Fibroblast of pulmonary artery (primary cell): ENCODE data around the gene MEPE.

ENCODE experiments used
- DNase-seq: peaks from one replicate; pipeline ENCODE4 v3.0.0-alpha.2; 2010; ENCODE audit warnings: low read depth
- H3K4me3 ChIP-seq: replicated peaks from 2 replicates; pipeline ENCODE4 v1.5.1; 2011; ENCODE audit warnings: low read depth, mild to moderate bottlenecking, control low read depth, low read length, moderate library complexity
- TF ChIP-seq, protein P1 (sequence below): IDR thresholded peaks from 2 replicates; pipeline ENCODE4 v1.5.1; 2011; ENCODE audit warnings: mild to moderate bottlenecking, control low read depth, low read length, inconsistent platforms; ENCODE audit errors: missing control alignments

Gene MEPE, protein sequence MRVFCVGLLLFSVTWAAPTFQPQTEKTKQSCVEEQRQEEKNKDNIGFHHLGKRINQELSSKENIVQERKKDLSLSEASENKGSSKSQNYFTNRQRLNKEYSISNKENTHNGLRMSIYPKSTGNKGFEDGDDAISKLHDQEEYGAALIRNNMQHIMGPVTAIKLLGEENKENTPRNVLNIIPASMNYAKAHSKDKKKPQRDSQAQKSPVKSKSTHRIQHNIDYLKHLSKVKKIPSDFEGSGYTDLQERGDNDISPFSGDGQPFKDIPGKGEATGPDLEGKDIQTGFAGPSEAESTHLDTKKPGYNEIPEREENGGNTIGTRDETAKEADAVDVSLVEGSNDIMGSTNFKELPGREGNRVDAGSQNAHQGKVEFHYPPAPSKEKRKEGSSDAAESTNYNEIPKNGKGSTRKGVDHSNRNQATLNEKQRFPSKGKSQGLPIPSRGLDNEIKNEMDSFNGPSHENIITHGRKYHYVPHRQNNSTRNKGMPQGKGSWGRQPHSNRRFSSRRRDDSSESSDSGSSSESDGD

DNA sequence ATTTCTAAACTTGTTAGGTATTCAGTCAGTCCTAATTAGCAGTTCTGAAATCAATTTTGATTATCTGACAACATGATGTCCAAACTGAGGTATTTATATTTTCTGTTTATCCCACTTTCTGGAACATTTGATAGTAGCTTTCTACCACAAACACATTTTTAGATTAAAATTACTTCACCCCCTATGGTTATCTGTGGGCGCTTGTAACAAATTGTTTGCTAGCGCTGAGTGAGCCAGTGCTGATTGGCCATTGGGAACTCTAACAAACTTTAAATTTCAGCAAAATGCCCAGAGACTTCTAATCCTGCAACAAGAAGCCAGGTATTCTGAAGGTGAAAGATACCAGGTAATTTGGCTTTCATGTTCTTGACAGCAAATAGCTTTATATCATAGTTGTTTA is at the start of gene MEPE:
Gene MEPE, plus strand, starts transcription at position 301 of the 400 bp plus-strand sequence. CDS start 1,746 bp downstream, outside the sequence.
- no peak for DNase-seq
- TF ChIP-seq, protein P1, sequence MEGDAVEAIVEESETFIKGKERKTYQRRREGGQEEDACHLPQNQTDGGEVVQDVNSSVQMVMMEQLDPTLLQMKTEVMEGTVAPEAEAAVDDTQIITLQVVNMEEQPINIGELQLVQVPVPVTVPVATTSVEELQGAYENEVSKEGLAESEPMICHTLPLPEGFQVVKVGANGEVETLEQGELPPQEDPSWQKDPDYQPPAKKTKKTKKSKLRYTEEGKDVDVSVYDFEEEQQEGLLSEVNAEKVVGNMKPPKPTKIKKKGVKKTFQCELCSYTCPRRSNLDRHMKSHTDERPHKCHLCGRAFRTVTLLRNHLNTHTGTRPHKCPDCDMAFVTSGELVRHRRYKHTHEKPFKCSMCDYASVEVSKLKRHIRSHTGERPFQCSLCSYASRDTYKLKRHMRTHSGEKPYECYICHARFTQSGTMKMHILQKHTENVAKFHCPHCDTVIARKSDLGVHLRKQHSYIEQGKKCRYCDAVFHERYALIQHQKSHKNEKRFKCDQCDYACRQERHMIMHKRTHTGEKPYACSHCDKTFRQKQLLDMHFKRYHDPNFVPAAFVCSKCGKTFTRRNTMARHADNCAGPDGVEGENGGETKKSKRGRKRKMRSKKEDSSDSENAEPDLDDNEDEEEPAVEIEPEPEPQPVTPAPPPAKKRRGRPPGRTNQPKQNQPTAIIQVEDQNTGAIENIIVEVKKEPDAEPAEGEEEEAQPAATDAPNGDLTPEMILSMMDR: no peak
- no peak within 1 kb of the TSS for H3K4me3 ChIP-seq

DNA sequence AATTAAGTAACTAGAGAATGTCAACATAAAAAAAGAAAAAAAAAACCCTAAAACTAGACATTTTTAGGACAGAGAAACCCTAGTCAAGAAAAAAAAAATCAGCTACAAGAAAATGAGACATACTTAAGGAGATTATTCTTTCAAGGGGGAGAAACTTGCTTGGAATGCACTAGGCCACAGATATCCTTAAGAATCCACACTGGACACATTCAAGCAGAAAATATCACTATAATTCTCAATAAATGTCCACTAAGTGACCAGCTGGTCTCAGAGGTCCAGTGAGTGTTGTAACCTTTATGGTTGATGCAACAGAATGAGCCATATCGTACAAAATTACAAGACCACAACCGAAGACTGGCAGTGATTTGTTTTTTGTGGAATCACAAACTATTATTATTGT is 49.0 kb upstream of the MEPE start:
- TF ChIP-seq, protein P1: no peak
- no peak overlapping the region for H3K4me3 ChIP-seq
- DNase-seq: no peak

DNA sequence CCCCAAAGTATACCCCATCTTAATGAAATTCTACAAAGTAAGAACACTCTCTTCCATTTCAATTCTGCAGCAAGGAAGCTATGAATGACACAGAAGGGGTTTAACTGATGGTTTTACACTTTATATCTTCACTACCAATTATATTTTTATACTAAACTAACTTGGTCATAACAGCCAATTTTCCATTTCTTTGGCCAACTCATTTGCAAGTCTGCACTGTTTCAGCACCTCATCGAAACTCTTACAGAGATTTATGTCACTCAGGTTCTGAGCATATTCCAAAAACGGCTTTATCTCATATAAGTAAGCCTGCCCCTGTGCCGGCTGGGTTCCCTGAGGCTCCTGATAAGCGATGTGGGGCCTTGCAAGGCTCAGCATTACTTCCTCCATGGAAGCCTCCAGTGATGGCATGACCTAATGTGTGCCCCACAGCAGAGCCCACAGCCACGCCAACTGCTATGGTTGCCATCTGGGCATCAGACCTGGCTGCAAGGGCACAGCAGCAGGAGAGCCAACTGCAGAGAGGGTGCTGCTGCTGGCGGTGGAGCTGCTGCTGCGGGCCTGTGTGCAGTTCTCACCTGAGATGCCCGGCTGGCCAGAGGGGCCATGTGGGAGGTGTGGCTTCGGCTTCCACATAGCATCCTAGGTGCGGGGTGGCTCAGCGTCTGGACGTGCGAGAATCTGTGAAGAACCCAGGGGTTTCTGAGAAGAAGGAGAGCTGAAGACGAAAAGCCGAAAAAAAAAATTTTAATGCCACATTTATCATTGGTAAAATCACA is 46.8 kb upstream of the MEPE start:
- no peak for DNase-seq
- TF ChIP-seq, protein P1: no peak
- no peak overlapping the region for H3K4me3 ChIP-seq

DNA sequence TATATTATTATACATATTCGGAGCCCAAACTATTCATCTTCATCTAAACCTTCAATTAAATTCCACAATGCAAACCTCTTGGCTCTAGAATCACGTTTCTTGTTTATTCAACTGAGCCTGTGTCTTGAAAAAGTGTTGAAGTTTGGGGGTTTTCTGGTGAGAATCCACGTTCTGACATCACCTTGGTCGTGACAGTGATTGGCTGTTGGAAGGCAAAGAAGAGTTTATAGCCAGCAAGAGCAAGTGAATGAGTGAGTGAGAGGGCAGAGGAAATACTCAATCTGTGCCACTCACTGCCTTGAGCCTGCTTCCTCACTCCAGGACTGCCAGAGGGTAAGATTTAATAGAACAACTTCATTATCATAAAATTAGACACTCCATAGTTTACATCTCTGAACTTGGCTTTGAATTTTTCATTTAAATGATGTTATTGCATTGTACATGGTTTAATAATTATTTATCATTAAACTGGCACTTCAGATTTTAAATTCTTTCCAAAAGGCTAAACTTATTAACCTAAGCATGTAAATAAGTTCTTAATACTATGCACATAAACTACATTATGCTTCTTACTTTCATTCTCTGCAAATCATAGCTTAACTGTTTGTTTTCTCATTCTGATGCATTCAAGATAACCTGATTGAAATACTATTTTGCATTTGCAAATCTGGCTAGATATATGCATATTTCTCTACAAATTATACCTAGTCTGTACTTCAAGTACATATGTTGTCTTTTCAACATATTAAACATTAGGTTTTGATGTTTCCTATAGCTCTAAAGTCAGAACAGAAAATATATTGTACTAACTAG is 33.3 kb upstream of the MEPE start, which contains the start of gene IBSP:
Gene IBSP, plus strand, starts transcription at position 254 of the 813 bp plus-strand sequence. CDS start 2,808 bp downstream, outside the sequence.
- TF ChIP-seq, protein P1: no peak
- DNase-seq: no peak
- H3K4me3 ChIP-seq: no peak within 1 kb of the TSS

DNA sequence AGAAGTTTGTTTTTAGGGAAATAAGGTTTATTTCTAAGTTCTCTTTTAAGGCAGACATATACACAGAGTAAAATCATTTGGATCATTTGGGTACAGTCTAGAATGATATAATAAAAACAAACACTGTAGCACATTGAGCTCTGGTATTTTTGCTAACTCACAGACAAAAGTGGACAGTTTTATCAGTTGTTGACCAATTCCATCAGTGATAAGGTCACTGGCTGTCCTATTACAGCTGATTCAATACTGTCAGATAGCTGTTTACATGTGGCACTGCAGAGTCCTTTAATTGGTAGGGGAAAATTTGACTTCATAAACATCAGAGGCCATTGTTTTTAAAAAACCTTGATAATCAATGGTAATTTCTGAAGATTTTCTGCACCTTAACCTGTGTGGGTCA is 29.9 kb upstream of the MEPE start:
- TF ChIP-seq, protein P1: no peak
- no peak overlapping the region for H3K4me3 ChIP-seq
- DNase-seq: no peak

DNA sequence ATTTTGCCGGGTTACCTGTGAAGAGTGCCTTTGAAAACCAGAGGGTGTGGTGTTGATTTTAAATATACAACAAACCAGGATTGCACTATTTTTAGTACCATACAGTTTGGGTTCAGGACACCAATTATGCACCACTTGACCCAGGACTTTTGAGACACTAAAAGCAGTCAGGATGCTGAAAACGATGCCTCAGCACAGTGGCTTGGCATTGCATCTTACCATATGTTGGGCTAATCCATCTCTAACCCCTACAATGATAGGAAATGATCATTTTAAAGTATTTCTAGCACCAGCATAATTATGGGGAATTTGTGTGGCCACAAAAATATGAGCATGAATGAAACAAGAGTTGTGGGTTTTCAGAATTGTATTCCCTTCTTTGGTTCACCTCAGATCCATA is 29.3 kb upstream of the MEPE start:
- TF ChIP-seq, protein P1: no peak
- no peak overlapping the region for H3K4me3 ChIP-seq
- DNase-seq: no peak
